Measurements from ENCODE around the gene PPP5C. TPM values are rescaled to one million over a fixed set of nuclear protein-coding genes. Genes with fewer than 3 reads are reported as not detected.

The PPP5C gene
- polyA plus RNA-seq, 1 donor from 2014 or later = 99.3 TPM

- Histone ChIP-seq H3K9me2 (ENCODE audit: insufficient read depth, low read length) (no peaks in the 10 kb centered on the region), H3K27ac (ENCODE audit: low read length) (no peak overlapping the region), H3K9ac (ENCODE audit: low read length) (no peak overlapping the region), H3K9me3 (ENCODE audit: low read length) (no peaks in the 10 kb centered on the region), H3F3A (ENCODE audit: insufficient read depth, low read length, poor library complexity, severe bottlenecking) (no peaks in the 10 kb centered on the region), H3K4me3 (ENCODE audit: low read length) (no peak overlapping the region), H3K4me2 (ENCODE audit: low read length) (no peak overlapping the region), H3K36me3 (ENCODE audit: insufficient read depth, low read length) (peaks cover 7% of the 10 kb centered on the region), H3K27me3 (ENCODE audit: insufficient read depth, low read depth, low read length) (no peaks in the 10 kb centered on the region), H3K79me2 (replicated peaks; ENCODE audit: insufficient read depth, low read length) (no peaks in the 10 kb centered on the region), H2AFZ (ENCODE audit: low read depth, low read length) (no peak overlapping the region), H4K20me1 (ENCODE audit: insufficient read depth) (no peaks in the 10 kb centered on the region)
- no peak for TF ChIP-seq REST (IDR thresholded peaks at IDR 0.05; ENCODE audit: borderline replicate concordance)
- TF ChIP-seq POLR2AphosphoS5 (IDR thresholded peaks at IDR 0.05) = no peak
Observed at GRCh38 chr19:46388311-46389095, 41.6 kb downstream of the PPP5C start.

- Histone ChIP-seq H3K9me3 (ENCODE audit: low read length) (no peaks in the 10 kb centered on the region), H3K79me2 (replicated peaks; ENCODE audit: insufficient read depth, low read length) (no peaks in the 10 kb centered on the region), H3K9ac (ENCODE audit: low read length) (no peak overlapping the region), H2AFZ (ENCODE audit: low read depth, low read length) (no peak overlapping the region), H3K9me2 (ENCODE audit: insufficient read depth, low read length) (no peaks in the 10 kb centered on the region), H3K36me3 (ENCODE audit: insufficient read depth, low read length) (peaks cover 4% of the 10 kb centered on the region), H3K27ac (ENCODE audit: low read length) (no peak overlapping the region), H4K20me1 (ENCODE audit: insufficient read depth) (no peaks in the 10 kb centered on the region), H3K4me2 (ENCODE audit: low read length) (no peak overlapping the region), H3F3A (ENCODE audit: insufficient read depth, low read length, poor library complexity, severe bottlenecking) (no peaks in the 10 kb centered on the region), H3K4me3 (ENCODE audit: low read length) (no peak overlapping the region), H3K27me3 (ENCODE audit: insufficient read depth, low read depth, low read length) (no peaks in the 10 kb centered on the region)
- no peak for TF ChIP-seq REST (IDR thresholded peaks at IDR 0.05; ENCODE audit: borderline replicate concordance)
- no peak for TF ChIP-seq CTCF (IDR thresholded peaks at IDR 0.05; ENCODE audit: poor library complexity, severe bottlenecking)
- no peak for TF ChIP-seq POLR2AphosphoS5 (IDR thresholded peaks at IDR 0.05)
- no peak for TF ChIP-seq SMC3 (conservative IDR thresholded peaks at IDR 0.05; ENCODE audit: poor library complexity)
- no peak for TF ChIP-seq TAF1 (IDR thresholded peaks at IDR 0.05; ENCODE audit: low read depth)
- TF ChIP-seq RAD21 (conservative IDR thresholded peaks at IDR 0.05) = no peak
- TF ChIP-seq EP300 (conservative IDR thresholded peaks at IDR 0.05; ENCODE audit: poor library complexity, severe bottlenecking) = no peak
- TF ChIP-seq MXI1 (conservative IDR thresholded peaks at IDR 0.05; ENCODE audit: poor library complexity, severe bottlenecking) = no peak
- no peak for TF ChIP-seq EZH2 (IDR thresholded peaks at IDR 0.05; ENCODE audit: borderline replicate concordance, insufficient read depth, low read length, poor library complexity, severe bottlenecking)
Observed at GRCh38 chr19:46390121-46390858, 43.4 kb downstream of the PPP5C start.
